OCI-LY3 (cell line): ENCODE data around the gene PKP3.

ENCODE experiments used
- CTCF ChIP-seq: fragments of 200-600, 300-600 bp; sonication (generic); IDR thresholded peaks from 2 replicates; pipeline ENCODE4 v1.5.1; 2014; ENCODE audit warnings: antibody characterized with exemption, low read length, low read depth
- EZH2phosphoT487 ChIP-seq: fragments of 200-600 bp; shearing (Covaris generic); IDR thresholded peaks from 2 replicates; pipeline ENCODE4 v1.6.1; 2018; ENCODE audit warnings: antibody characterized with exemption, mixed run types, low read depth

GRCh38 chr11:450809-451451, 56.9 kb downstream of the PKP3 start:
- TF ChIP-seq CTCF (peak; percentile 49), EZH2phosphoT487 (no peak)
